CD14-positive monocyte (primary cell): Measurements from ENCODE around the gene ATP1A2. TPM values are rescaled to one million over a fixed set of nuclear protein-coding genes. Genes with fewer than 3 reads are reported as not detected.
"Not testable (repeated sequence)": the region's sequence is repeated elsewhere in the genome, so short reads cannot be mapped to it uniquely, and the experiment has no call there.

ENCODE experiments used
- DNase-seq, 3 donors: peaks; one replicate each; pipeline ENCODE4 v3.0.0-alpha.2; 2011 to 2022
- H2AFZ ChIP-seq: 2 replicates; pipeline ENCODE4 v1.6.0; 2012; ENCODE audit warnings: mild to moderate bottlenecking, low read depth, low read length, inconsistent platforms; ENCODE audit not compliant: insufficient read depth, poor library complexity, severe bottlenecking
- H3K27ac ChIP-seq, 2 donors: 1 replicate in 1 of 2; 2 replicates in 1 of 2; pipeline ENCODE4 v1.5.1; 2012 to 2013; ENCODE audit warnings: low read length in 2 of 2, control low read depth in 1 of 2, inconsistent platforms in 1 of 2, low read depth in 1 of 2, mild to moderate bottlenecking in 1 of 2
- H3K27me3 ChIP-seq, 2 donors: one replicate each; pipeline versions ENCODE4 v1.6.0 to v1.6.1; 2011 to 2013; ENCODE audit warnings: low read length in 2 of 2; ENCODE audit not compliant: control insufficient read depth in 2 of 2, insufficient read depth in 2 of 2
- H3K36me3 ChIP-seq, 2 donors: replicated peaks in 1 of 2; 1 replicate in 1 of 2; 2 replicates in 1 of 2; pipeline versions ENCODE4 v1.5.1 to v1.6.1; 2012 to 2013; ENCODE audit warnings: low read length in 2 of 2, control low read depth in 1 of 2, inconsistent platforms in 1 of 2, mild to moderate bottlenecking in 1 of 2; ENCODE audit not compliant: insufficient read depth in 2 of 2, control insufficient read depth in 1 of 2
- H3K4me1 ChIP-seq, 2 donors: 1 replicate in 1 of 2; 2 replicates in 1 of 2; pipeline versions ENCODE4 v1.5.1 to v1.6.1; 2012 to 2013; ENCODE audit warnings: low read length in 2 of 2, control low read depth in 1 of 2, inconsistent platforms in 1 of 2, mild to moderate bottlenecking in 1 of 2, moderate library complexity in 1 of 2; ENCODE audit not compliant: insufficient read depth in 2 of 2, control insufficient read depth in 1 of 2
- H3K4me2 ChIP-seq: replicated peaks from 2 replicates; pipeline ENCODE3; 2012; ENCODE audit warnings: low read length, moderate library complexity, mild to moderate bottlenecking; ENCODE audit not compliant: poor library complexity, severe bottlenecking; ENCODE audit errors: extremely low read depth
- H3K4me3 ChIP-seq, 3 experiments: fragments of 200-600 bp in 1 of 3; sonication (generic) in 1 of 3; replicated peaks in 1 of 3; 1 replicate in 2 of 3; 2 replicates in 1 of 3; pipeline ENCODE4 v1.5.1; 2011 to 2013; ENCODE audit warnings: low read length in 3 of 3, mild to moderate bottlenecking in 3 of 3, control low read depth in 2 of 3, low read depth in 2 of 3, inconsistent platforms in 1 of 3, moderate library complexity in 1 of 3
- H3K79me2 ChIP-seq: 2 replicates; pipeline ENCODE4 v1.6.0; 2012; ENCODE audit warnings: mild to moderate bottlenecking, control low read depth, inconsistent platforms, low read length, moderate library complexity; ENCODE audit not compliant: insufficient read depth
- H3K9ac ChIP-seq: 2 replicates; pipeline ENCODE4 v1.6.0; 2017; ENCODE audit warnings: low read length, mild to moderate bottlenecking; ENCODE audit not compliant: insufficient read depth, poor library complexity, severe bottlenecking
- H3K9me3 ChIP-seq, 2 donors: replicated peaks in 1 of 2; 1 replicate in 1 of 2; 2 replicates in 1 of 2; pipeline versions ENCODE4 v1.5.1 to v1.6.1; 2012 to 2013; ENCODE audit warnings: low read length in 2 of 2, control low read depth in 1 of 2; ENCODE audit not compliant: control insufficient read depth in 1 of 2, insufficient read depth in 1 of 2
- H4K20me1 ChIP-seq: 2 replicates; pipeline ENCODE4 v1.6.0; 2012; ENCODE audit warnings: mild to moderate bottlenecking, low read length, control low read depth, moderate library complexity; ENCODE audit not compliant: insufficient read depth
- H3K27ac Mint-ChIP-seq, 7 donors: one replicate each; pipeline ENCODE4 v1.8.0; 2020; ENCODE audit warnings: mild to moderate bottlenecking in 7 of 7, mixed read lengths in 7 of 7, moderate library complexity in 6 of 7, inconsistent platforms in 2 of 7
- H3K27me3 Mint-ChIP-seq, 3 donors: one replicate each; pipeline ENCODE4 v1.8.0; 2021 to 2022; ENCODE audit warnings: low read depth in 3 of 3, mild to moderate bottlenecking in 3 of 3, mixed read lengths in 3 of 3, moderate library complexity in 3 of 3, inconsistent platforms in 1 of 3
- H3K36me3 Mint-ChIP-seq, 2 donors: one replicate each; pipeline ENCODE4 v1.8.0; 2020; ENCODE audit warnings: mixed read lengths in 2 of 2, inconsistent platforms in 1 of 2, mild to moderate bottlenecking in 1 of 2
- H3K4me1 Mint-ChIP-seq: one replicate; pipeline ENCODE4 v1.8.0; 2020; ENCODE audit warnings: mild to moderate bottlenecking, mixed read lengths
- H3K4me3 Mint-ChIP-seq, 2 donors: one replicate each; pipeline ENCODE4 v1.8.0; 2020; ENCODE audit warnings: mild to moderate bottlenecking in 2 of 2, mixed read lengths in 2 of 2, moderate library complexity in 1 of 2
- H3K9me3 Mint-ChIP-seq, 7 donors: one replicate each; pipeline ENCODE4 v1.8.0; 2020 to 2022; ENCODE audit warnings: mixed read lengths in 7 of 7, mild to moderate bottlenecking in 6 of 7, moderate library complexity in 6 of 7, inconsistent platforms in 2 of 7
- CTCF ChIP-seq: fragments of 200-600 bp; IDR thresholded peaks from one replicate; pipeline ENCODE4 v1.8.0; 2022; ENCODE audit warnings: antibody characterized with exemption, mild to moderate bottlenecking
- WGBS: methylation state at CpG from one replicate; pipeline ENCODE4 v1.1.5; 2013; ENCODE audit warnings: missing lambda C conversion rate; ENCODE audit not compliant: insufficient coverage; 5-methylcytosine and 5-hydroxymethylcytosine counted together
- intact Hi-C, 2 donors: fragments of 100-400 bp; cut with micrococcal nuclease; formaldehyde crosslinking; loops; one replicate each; pipeline versions ENCODE4 v1.15.0 to v1.15.1; 2023
- polyA plus RNA-seq, 3 donors: library from polyadenylated mRNA; depleted of rRNA in 1 of 3; unstranded in 2 of 3; stranded (reverse) in 1 of 3; fragments of 300-500 nt in 2 of 3; fragments of >200 nt in 1 of 3; fragmentation: Illumina TruSeq in 2 of 3; gene quantifications; 1 replicate in 2 of 3; 2 replicates in 1 of 3; pipeline ENCODE4 v1.2.3, GENCODE V29; 2012 to 2021

ATP1A2 gene
- polyA plus RNA-seq, 3 donors: 0.03 TPM; not detected in 2

GRCh38 chr1:160125746-160126145 lies 10.2 kb downstream of the ATP1A2 start:
- DNase-seq: no peak
- Mint-ChIP-seq H3K27ac (no peak overlapping the region), H3K9me3 (peaks cover 0 to 2% (median 0%) of the 10 kb centered on the region in 7 donors), H3K36me3 (no peaks in the 10 kb centered on the region), H3K4me3 (no peak overlapping the region), H3K27me3 (peaks cover 3 to 8% (median 5%) of the 10 kb centered on the region in 3 donors), H3K4me1 (no peaks in the 10 kb centered on the region)
- Histone ChIP-seq H3K4me2 (no peak overlapping the region), H3K36me3 (no peaks in the 10 kb centered on the region), H3K9ac (no peak overlapping the region), H3K9me3 (no peaks in the 10 kb centered on the region), H3K27ac (no peak overlapping the region), H3K4me1 (no peaks in the 10 kb centered on the region), H3K27me3 (no peaks in the 10 kb centered on the region), H3K4me3 (no peak overlapping the region), H3K79me2 (no peaks in the 10 kb centered on the region), H2AFZ (no peak overlapping the region), H4K20me1 (no peaks in the 10 kb centered on the region)
- intact Hi-C loops: no loop called here
- no CpG with 5 or more reads among the region's 1 CpG for WGBS
- TF ChIP-seq CTCF: no peak

DNA sequence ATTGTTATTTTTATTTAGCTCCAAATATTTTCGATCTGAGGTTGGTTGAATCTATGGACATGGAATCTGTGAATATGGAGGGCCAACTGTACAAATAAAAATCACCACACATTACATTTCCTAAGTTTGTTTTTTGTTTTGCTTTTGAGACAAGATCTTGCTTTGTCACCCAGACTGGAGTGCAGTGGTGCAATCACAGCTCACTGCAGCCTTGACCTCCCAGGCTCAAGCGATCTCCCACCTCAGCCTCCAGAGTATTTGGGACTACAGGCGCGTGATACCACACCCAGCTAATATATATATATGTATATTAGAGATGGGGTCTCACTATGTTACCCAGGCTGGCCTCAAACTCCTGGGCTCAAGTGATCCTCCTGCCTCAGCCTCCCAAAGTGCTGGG lies 10.8 kb downstream of the ATP1A2 start:
- H3K4me1 ChIP-seq, H3K4me1 Mint-ChIP-seq, H4K20me1 ChIP-seq, H3K27me3 Mint-ChIP-seq, H3K36me3 ChIP-seq, H3K4me3 Mint-ChIP-seq, intact Hi-C loops, H3K27ac ChIP-seq, H3K36me3 Mint-ChIP-seq, H3K79me2 ChIP-seq, H3K27ac Mint-ChIP-seq, H2AFZ ChIP-seq, H3K9me3 Mint-ChIP-seq, H3K9me3 ChIP-seq, H3K4me3 ChIP-seq, H3K27me3 ChIP-seq, H3K4me2 ChIP-seq, DNase-seq, H3K9ac ChIP-seq: not testable (repeated sequence)
- no CpG with 5 or more reads among the region's 4 CpGs for WGBS
